Astrocyte (in vitro differentiated cells and primary cell): ENCODE data around the gene TSTD2.

Experiments used
- EZH2 ChIP-seq: IDR thresholded peaks from 2 replicates; pipeline ENCODE4 v1.6.1; 2012; ENCODE audit warnings: mild to moderate bottlenecking, low read length, inconsistent platforms; ENCODE audit not compliant: insufficient read depth
- TF ChIP-seq, protein P1 (sequence below): IDR thresholded peaks from 2 replicates; pipeline ENCODE4 v1.5.1; 2011; ENCODE audit warnings: low read depth, mild to moderate bottlenecking, inconsistent platforms, low read length, moderate library complexity; ENCODE audit not compliant: insufficient read depth

DNA sequence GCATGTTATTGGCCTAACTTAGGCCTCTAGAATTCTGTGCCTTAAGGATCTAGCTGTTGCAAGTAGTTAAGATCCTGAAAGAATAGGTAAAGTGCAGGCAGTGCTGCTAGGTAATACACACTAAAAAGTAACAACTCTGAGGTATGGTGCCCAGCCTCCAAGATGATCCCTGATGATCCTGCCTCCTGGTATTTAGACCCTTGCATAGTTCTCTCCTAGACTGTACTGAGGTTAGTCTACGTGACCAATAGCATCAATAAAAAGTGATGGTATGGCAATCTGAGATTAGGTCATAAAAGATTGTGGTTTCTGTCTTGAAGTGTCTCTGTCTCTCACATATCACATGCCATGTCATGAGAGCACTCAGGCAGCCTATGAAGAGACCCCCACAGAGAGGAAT lies 9.2 kb downstream of the TSTD2 start:
- TF ChIP-seq, protein P1, sequence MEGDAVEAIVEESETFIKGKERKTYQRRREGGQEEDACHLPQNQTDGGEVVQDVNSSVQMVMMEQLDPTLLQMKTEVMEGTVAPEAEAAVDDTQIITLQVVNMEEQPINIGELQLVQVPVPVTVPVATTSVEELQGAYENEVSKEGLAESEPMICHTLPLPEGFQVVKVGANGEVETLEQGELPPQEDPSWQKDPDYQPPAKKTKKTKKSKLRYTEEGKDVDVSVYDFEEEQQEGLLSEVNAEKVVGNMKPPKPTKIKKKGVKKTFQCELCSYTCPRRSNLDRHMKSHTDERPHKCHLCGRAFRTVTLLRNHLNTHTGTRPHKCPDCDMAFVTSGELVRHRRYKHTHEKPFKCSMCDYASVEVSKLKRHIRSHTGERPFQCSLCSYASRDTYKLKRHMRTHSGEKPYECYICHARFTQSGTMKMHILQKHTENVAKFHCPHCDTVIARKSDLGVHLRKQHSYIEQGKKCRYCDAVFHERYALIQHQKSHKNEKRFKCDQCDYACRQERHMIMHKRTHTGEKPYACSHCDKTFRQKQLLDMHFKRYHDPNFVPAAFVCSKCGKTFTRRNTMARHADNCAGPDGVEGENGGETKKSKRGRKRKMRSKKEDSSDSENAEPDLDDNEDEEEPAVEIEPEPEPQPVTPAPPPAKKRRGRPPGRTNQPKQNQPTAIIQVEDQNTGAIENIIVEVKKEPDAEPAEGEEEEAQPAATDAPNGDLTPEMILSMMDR, result no peak
- TF ChIP-seq EZH2, result no peak
